ENCODE data around the gene TRAPPC8. TPM values are rescaled to one million over a fixed set of nuclear protein-coding genes. Genes with fewer than 3 reads are reported as not detected.

Gene TRAPPC8
- total and polyA plus RNA-seq, 2 of the 13 experiments (the other 11 are each of a cell fraction or from before 2014, with no cell fraction given), result 34.6 to 50.8 TPM

DNA sequence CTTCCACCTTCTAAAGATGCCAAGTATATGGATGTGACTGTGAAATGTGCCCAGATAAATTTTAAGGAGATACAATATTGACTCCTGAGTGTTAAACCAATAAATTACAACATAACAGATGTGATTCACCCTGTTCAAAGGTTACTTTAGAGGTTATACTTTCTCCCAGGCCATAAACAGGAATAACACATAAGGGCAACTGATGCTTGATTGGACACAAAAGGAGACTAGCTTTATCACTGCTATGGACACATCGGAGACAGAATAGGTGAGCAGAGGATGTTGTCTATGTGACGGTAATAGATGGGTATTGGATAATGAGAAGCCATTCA, 150.4 kb downstream of the TRAPPC8 start:
- ChIA-PET CTCF (ENCODE audit: low intra/inter-chr PET ratio, low total read pairs) (no interaction called here), POLR2A (no interaction called here)
- Histone ChIP-seq H3K9ac (ENCODE audit: insufficient read depth, low read depth, low read length) (no peak overlapping the region), H3K4me2 (ENCODE audit: low read depth, low read length) (no peak overlapping the region), H3K4me1 (ENCODE audit: insufficient read depth, low read length) (peaks cover 32% of the 10 kb centered on the region), H4K20me1 (ENCODE audit: insufficient read depth, low read length) (no peaks in the 10 kb centered on the region), H3K36me3 (replicated peaks in 1 of 2; ENCODE audit: control insufficient read depth in 1 of 2, insufficient read depth in 2 of 2, low read length in 2 of 2) (no peaks in the 10 kb centered on the region), H3K4me3 (replicated peaks in 1 of 3; ENCODE audit: insufficient read depth in 1 of 3, low read depth in 2 of 3, low read length in 3 of 3) (no peak overlapping the region), H3K79me2 (ENCODE audit: insufficient read depth, low read length) (no peaks in the 10 kb centered on the region), H3K27ac (ENCODE audit: extremely low read length, insufficient read depth, low read length) (no peak overlapping the region), H3K27me3 (ENCODE audit: control insufficient read depth in 1 of 2, insufficient read depth in 2 of 2, low read length in 2 of 2) (0 out of 5 replicates have a peak, but pooled peaks cover 0 to 3% of the 10 kb centered on the region in 2 experiments), H2AFZ (ENCODE audit: low read length) (no peak overlapping the region), H3K9me3 (ENCODE audit: low read length) (no peaks in the 10 kb centered on the region)
- WGBS (ENCODE audit: low lambda C conversion rate), result 0% methylated on average over 2 of the region's 2 CpGs
- no TSS peak for BruUV-seq (replicated peaks)
- in situ Hi-C loops (cut with HindIII; ENCODE audit: extremely low pct_ligation_motif_present, low pct_unique_long_range_greater_than_20kb), result no loop called here
- ATAC-seq (peak; percentile 76), DNase-seq (ENCODE audit: low spot score) (peak; percentile 21), FAIRE-seq (no peak)
- intact Hi-C loops (cut with micrococcal nuclease; ENCODE audit: unreplicated experiment), result no loop called here
- TF ChIP-seq FOSL2 (CRISPR knock-in tag; IDR thresholded peaks at IDR 0.05) (peak; percentile 56), ZNF446 (CRISPR knock-in tag; IDR thresholded peaks at IDR 0.05) (no peak), POLR2AphosphoS2 (IDR thresholded peaks at IDR 0.05; ENCODE audit: low read depth, low read length) (no peak), CEBPB (IDR thresholded peaks at IDR 0.05; ENCODE audit: borderline replicate concordance, low read depth, low read length) (peak; percentile 31; the same call in 1 of the 2 replicates), FOXA3 (CRISPR knock-in tag; IDR thresholded peaks at IDR 0.05) (peak; percentile 46; the same call in 1 of the 2 replicates), RARA (CRISPR knock-in tag; IDR thresholded peaks at IDR 0.05) (0 out of 2 replicates have a peak, but pooled peaks have one; percentile 20), ZNF251 (CRISPR knock-in tag; IDR thresholded peaks at IDR 0.05) (no peak), EP300 (IDR thresholded peaks at IDR 0.05; ENCODE audit: low read depth in 2 of 2, low read length in 2 of 2) (peak in 1 of 2 experiments; percentile 22; a peak in 1 of 4 replicates), EP300 (CRISPR knock-in tag; IDR thresholded peaks at IDR 0.05; ENCODE audit: borderline replicate concordance) (no peak)
- TF ChIP-seq, protein P1, sequence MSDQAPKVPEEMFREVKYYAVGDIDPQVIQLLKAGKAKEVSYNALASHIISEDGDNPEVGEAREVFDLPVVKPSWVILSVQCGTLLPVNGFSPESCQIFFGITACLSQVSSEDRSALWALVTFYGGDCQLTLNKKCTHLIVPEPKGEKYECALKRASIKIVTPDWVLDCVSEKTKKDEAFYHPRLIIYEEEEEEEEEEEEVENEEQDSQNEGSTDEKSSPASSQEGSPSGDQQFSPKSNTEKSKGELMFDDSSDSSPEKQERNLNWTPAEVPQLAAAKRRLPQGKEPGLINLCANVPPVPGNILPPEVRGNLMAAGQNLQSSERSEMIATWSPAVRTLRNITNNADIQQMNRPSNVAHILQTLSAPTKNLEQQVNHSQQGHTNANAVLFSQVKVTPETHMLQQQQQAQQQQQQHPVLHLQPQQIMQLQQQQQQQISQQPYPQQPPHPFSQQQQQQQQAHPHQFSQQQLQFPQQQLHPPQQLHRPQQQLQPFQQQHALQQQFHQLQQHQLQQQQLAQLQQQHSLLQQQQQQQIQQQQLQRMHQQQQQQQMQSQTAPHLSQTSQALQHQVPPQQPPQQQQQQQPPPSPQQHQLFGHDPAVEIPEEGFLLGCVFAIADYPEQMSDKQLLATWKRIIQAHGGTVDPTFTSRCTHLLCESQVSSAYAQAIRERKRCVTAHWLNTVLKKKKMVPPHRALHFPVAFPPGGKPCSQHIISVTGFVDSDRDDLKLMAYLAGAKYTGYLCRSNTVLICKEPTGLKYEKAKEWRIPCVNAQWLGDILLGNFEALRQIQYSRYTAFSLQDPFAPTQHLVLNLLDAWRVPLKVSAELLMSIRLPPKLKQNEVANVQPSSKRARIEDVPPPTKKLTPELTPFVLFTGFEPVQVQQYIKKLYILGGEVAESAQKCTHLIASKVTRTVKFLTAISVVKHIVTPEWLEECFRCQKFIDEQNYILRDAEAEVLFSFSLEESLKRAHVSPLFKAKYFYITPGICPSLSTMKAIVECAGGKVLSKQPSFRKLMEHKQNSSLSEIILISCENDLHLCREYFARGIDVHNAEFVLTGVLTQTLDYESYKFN (CRISPR knock-in tag; conservative IDR thresholded peaks at IDR 0.05), result 0 out of 2 replicates have a peak, but pooled peaks have one; percentile 18
- TF ChIP-seq, protein P2, sequence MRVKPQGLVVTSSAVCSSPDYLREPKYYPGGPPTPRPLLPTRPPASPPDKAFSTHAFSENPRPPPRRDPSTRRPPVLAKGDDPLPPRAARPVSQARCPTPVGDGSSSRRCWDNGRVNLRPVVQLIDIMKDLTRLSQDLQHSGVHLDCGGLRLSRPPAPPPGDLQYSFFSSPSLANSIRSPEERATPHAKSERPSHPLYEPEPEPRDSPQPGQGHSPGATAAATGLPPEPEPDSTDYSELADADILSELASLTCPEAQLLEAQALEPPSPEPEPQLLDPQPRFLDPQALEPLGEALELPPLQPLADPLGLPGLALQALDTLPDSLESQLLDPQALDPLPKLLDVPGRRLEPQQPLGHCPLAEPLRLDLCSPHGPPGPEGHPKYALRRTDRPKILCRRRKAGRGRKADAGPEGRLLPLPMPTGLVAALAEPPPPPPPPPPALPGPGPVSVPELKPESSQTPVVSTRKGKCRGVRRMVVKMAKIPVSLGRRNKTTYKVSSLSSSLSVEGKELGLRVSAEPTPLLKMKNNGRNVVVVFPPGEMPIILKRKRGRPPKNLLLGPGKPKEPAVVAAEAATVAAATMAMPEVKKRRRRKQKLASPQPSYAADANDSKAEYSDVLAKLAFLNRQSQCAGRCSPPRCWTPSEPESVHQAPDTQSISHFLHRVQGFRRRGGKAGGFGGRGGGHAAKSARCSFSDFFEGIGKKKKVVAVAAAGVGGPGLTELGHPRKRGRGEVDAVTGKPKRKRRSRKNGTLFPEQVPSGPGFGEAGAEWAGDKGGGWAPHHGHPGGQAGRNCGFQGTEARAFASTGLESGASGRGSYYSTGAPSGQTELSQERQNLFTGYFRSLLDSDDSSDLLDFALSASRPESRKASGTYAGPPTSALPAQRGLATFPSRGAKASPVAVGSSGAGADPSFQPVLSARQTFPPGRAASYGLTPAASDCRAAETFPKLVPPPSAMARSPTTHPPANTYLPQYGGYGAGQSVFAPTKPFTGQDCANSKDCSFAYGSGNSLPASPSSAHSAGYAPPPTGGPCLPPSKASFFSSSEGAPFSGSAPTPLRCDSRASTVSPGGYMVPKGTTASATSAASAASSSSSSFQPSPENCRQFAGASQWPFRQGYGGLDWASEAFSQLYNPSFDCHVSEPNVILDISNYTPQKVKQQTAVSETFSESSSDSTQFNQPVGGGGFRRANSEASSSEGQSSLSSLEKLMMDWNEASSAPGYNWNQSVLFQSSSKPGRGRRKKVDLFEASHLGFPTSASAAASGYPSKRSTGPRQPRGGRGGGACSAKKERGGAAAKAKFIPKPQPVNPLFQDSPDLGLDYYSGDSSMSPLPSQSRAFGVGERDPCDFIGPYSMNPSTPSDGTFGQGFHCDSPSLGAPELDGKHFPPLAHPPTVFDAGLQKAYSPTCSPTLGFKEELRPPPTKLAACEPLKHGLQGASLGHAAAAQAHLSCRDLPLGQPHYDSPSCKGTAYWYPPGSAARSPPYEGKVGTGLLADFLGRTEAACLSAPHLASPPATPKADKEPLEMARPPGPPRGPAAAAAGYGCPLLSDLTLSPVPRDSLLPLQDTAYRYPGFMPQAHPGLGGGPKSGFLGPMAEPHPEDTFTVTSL (CRISPR knock-in tag; IDR thresholded peaks at IDR 0.05; ENCODE audit: borderline replicate concordance), result peak; percentile 42; the same call in 1 of the 2 replicates
- TF ChIP-seq, protein P3, sequence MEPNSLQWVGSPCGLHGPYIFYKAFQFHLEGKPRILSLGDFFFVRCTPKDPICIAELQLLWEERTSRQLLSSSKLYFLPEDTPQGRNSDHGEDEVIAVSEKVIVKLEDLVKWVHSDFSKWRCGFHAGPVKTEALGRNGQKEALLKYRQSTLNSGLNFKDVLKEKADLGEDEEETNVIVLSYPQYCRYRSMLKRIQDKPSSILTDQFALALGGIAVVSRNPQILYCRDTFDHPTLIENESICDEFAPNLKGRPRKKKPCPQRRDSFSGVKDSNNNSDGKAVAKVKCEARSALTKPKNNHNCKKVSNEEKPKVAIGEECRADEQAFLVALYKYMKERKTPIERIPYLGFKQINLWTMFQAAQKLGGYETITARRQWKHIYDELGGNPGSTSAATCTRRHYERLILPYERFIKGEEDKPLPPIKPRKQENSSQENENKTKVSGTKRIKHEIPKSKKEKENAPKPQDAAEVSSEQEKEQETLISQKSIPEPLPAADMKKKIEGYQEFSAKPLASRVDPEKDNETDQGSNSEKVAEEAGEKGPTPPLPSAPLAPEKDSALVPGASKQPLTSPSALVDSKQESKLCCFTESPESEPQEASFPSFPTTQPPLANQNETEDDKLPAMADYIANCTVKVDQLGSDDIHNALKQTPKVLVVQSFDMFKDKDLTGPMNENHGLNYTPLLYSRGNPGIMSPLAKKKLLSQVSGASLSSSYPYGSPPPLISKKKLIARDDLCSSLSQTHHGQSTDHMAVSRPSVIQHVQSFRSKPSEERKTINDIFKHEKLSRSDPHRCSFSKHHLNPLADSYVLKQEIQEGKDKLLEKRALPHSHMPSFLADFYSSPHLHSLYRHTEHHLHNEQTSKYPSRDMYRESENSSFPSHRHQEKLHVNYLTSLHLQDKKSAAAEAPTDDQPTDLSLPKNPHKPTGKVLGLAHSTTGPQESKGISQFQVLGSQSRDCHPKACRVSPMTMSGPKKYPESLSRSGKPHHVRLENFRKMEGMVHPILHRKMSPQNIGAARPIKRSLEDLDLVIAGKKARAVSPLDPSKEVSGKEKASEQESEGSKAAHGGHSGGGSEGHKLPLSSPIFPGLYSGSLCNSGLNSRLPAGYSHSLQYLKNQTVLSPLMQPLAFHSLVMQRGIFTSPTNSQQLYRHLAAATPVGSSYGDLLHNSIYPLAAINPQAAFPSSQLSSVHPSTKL (CRISPR knock-in tag; IDR thresholded peaks at IDR 0.05), result 0 out of 2 replicates have a peak, but pooled peaks have one; percentile 29
